RPMI8226 (cell line): ENCODE data around the gene GLIPR1L1.

ENCODE experiments used
- DNase-seq: peaks from one replicate; pipeline ENCODE4 v3.0.0-alpha.2; 2015

GLIPR1L1 gene

DNA sequence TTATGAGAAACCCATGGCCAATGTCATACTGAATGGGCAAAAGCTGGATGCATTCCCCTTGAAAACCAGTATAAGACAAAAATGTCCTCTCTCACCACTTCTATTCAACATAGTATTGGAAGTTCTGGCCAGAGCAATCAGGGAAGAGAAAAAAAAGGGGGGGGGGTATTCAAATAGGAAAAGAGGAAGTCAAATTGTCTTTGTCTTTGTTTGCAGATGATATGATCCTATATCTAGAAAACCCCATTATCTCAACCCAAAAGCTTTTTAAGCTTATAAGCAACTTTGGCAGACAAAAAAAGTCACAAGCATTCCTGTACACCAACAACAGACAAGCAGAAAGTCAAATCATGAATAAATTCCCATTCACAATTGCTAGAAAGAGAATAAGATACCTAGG, 19.5 kb downstream of the GLIPR1L1 start:
- DNase-seq = no peak

DNA sequence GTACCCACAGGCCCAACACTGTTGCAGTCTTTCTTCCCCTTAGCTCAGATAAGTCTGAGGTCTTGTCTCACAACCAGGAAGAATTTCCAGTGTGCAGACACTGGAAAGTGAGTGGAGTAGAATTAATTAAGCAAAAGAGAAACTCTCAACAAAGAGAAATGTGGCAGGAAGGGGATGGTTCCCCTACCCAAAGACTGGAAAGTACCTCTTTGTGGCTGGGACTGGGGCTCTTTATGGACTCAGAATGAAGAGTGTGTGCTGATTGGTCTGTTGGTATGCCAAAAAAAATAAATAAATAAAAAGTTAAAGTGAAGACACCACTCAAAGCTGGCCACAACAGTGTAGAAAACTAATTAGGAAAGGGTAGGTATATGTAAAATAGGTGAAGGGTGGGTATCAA, 26.4 kb downstream of the GLIPR1L1 start:
- no peak for DNase-seq

DNA sequence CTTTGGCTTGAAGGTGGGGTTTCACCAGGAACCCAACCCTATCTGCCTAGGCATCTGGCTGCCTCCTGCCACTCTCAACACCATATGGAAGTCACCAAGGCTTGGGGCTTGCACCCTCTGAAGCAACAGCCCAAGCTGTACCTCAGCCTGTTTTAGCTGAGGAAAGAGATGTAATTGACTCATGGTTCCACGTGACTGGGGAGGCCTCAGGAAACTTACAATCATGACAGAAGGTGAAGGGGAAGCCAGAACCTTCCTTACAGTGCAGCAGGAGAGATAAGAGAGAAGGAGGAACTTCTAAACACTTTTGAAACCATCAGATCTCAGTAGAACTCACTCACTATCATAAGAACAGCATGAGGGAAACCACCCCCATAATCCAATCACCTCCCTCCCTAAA, 26.9 kb downstream of the GLIPR1L1 start:
- DNase-seq = no peak

DNA sequence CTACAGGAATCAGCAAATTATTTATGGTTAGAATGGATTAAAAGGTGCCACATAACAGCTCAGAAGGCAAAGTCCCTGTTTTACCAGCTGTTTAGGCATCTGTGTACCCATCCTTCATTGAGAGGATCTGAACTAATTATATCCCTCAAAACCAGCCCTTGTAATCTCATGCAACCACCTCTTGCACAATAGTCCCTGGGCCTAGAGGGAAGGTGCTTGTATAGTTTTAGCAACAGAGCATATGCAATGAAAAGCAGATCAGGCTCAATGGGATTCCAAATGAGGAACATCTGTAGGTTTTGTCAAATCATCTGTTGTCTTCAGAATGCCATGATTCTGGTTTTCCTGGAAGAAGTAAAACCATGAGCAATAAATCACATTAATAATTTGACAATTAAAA, 30.4 kb downstream of the GLIPR1L1 start:
- DNase-seq = no peak

DNA sequence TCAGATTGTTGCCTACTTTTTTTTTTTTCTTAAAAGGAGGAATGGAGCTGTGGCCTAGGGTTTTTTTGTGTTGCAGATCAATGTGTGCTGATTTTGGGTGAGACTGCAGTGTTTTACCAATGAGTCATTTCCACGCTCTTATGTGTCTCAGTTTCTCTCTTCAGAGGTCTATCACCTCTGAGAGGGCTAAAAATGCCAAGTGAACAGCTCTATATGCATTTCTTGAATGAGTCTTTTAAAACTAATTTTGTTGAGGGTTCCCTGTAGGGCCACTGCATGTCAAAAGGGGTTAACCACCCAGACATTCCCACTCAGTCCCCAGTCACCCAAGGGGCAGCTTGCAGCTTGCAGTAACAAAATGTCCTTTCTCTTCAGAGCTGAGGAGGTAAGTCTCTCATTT, 32.2 kb downstream of the GLIPR1L1 start:
- no peak for DNase-seq

DNA sequence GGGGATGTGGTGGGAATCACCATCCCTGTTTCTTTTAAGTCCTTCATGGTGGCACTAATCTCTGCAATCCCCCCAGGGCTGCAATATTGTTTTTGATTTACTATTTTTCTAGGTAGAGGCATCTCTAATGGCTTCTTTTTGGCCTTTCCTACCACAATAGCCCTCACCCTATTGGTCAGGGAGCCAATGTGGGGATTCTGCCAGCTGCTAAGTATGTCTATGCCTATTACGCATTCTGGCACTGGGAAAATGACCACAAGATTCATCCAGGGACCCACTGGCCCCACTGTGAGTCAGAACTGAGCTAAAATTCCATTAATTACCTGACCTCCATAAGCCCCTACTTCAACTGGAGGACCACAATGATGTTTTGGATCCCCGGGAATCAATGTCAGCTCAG, 40.5 kb downstream of the GLIPR1L1 start:
- no peak for DNase-seq

DNA sequence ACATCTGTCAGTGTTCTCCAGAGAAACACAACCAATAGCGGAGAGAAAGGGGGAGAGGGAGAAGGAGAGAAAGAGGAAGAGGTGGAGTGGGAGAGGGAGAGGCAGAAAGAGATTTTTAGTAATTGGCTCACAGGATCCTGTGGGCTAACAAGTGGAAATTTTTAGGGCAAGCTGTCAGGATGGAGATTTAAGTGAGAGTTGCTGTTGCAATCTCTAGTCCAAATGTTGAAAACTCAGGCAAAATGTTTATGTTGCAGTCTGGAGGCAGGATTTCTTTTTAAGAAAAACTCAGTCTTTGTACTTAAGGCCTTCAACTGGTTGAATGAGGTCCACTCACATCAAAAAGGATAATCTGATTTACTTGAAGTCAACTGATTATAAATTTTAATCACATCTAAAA, 43.9 kb downstream of the GLIPR1L1 start:
- DNase-seq = no peak

DNA sequence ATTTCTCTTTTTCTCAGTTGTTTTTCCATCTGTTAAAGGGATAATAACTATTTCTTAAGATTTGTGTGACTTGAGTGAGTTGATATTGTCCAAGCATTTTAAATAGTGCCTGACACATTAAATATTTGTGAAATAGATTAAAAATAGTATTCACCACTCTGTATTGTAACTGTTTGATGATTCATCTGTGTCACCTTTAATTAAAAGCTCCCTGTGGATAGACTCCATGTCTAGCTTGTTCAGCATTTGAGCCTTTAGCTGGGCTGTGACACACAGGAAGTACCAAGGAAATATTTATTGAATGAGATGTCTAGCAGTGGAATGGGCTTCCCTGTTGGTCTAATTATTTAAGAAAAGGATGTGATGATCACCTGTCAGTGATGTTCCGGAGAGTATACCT, 54.6 kb downstream of the GLIPR1L1 start:
- DNase-seq = peak; percentile 7

DNA sequence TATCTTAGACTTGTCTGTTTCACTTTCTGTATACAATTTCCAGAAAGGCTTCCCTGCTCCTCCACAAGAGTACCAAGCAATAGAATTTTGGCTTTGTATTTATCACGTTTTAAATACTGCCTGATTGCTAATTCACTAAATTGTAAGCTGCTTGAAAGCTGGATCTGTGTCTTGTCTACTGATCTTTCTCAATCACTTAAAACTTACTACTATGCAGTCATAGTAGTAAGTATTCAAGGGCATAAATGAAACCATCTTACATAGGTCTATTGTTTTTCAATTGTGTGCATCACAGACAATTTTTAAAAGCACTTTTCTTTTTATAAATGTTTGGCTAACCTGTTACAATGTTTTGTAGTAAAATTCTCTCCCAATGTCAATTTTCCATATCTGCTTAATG, 55.2 kb downstream of the GLIPR1L1 start:
- no peak for DNase-seq

DNA sequence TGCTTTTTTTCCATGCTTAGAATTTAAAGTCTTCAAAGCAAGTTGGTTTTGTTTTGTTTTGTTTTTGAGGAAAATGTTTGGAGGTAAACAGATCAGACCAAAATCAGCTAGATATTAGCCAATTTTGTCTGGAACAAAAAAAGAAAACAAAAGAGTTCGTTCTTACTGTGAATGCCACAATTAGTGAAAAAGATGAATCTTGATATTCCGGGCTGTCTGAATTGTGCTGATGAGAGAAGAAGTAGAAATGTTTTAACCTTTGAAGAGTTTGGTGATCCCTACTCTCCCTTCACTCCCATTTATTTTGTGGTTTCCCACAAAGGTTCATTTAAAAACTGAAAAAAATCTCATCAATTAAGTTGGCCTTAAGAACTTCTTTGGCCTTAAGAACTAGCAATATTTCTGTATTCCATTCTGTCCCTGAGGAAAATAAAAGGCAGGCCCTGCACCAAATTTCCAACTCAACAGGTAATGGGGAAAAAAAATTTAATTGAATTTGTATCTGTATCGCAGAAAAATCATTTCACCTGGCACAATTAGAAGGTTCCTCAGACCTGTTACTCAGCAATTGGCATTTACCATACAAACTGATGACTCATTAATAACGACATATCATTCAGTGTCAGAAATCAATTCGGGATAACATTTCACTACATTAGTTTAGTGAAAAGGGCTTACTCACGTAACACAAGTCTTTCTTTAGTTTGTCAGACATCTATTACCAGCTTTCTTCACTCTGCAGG, 55.9 kb downstream of the GLIPR1L1 start:
- no peak for DNase-seq

DNA sequence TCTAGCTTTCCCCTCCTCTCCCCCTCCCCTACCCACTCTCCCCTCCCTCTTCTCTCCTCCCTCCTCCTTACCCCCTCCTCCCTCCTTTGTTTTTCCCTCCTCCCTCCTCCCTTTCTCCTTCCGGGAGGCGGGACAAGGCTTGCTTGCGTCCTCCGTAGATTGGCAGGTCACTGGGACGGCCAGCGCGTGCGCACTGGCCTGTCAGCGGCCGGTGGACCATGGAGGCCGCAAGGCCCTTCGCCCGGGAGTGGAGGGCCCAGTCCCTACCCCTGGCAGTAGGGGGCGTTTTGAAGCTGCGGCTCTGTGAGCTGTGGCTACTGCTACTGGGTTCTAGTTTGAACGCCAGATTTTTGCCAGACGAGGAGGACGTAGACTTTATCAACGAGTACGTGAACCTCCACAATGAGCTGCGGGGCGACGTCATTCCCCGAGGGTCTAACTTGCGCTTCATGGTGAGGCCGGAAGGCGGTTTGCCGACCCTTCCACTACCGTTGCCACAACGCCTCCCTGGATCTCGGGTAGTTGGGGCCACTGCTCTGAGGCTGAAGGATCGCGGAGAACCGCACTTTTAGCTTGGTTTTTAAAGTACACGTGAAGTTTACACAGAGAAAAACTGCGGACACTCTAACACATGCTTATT, 56.5 kb downstream of the GLIPR1L1 start, which contains the start of gene GLIPR1L2:
Gene GLIPR1L2 (plus strand): TSS at position 191 of the 640 bp plus-strand sequence. CDS start 28 bp downstream, at position 219.
- DNase-seq = peak; percentile 96

DNA sequence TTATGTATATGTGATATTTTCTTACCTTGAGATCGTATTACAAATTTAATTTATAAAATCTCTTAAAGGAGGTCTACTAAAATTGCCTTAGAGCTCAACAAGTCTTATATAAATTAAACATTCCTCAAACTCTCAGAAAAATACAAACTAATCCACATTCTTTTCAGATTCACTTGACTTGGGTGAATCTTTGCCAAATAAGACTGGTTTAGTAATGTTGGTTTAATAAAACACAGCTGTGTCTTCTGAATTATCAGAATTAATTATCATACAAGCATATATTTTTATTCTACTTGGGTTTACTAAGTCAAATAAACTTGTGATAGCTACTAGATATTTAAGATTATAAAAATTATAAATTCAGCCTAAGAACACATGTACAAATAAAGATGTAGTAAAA, 69.8 kb downstream of the GLIPR1L1 start:
- no peak for DNase-seq

DNA sequence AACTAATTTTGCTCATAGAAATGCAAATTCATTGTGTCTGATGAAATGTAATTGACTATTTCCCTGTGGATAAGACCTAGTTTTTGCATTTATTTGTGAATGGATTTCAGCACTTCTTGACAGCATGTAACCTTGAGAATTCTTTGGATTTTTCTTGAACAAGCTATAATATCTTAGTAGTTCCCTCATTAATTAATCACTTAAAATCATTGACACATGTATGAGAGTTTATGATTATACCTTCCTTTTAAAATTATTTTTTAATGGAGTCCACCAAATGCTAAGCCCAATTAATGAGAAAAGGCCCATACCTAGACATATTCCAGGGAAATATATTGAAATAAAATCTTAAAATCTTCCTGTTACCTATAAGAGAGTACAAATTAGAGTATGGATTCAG, 73.2 kb downstream of the GLIPR1L1 start:
- no peak for DNase-seq

DNA sequence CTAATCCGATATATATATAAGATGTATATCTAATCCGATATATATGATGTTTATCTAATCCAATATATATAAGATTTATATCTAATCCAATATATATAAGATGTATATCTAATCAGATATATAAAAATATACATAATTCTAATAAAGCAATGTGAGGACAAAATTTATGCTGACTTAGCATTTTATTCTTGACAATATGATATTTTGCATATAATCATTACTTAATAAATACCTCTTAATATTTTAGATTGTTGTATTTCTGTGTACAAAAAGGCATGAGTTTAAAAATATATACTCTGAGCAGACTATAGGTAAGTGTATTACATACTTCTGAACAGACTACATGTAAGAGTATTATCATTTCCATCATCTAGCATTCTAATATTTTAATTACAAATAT, 75.4 kb downstream of the GLIPR1L1 start:
- no peak for DNase-seq

DNA sequence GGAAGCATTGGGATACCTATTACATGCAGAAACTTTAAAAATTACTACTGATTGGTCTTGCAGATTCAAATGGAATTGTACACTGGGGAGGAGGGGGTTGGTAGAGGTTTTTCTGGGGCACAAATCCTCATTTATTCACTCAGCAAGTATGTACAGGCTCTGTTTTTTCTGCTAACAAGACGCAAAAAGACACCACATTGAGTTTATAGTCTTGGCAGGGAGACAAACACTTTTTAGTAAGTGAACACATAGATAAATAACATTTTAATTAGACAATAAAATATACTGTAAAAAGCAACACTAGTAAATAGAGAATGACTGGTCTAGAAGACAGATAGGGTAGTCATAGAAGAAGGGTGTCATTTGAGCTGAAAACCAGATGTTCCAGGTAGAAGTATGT, 80.2 kb downstream of the GLIPR1L1 start:
- DNase-seq = no peak

DNA sequence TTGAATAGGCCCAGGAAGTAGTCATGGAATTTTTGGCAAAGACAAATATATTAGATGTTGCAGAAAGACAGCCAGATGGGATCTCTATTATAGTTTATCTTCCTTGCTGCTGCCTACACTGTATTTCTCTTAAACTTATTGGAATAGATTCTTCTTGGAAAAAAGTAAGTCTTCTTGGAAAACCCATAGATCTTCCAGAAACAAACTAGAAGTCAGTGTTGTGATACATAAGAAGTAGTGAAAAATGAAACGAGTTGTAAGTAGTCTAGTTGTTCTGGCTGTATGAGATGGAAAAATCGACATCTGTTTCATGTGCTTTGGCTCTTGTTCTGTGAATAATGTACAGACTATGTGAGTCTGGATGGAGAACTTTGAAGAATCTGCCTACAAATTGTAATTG, 85.4 kb downstream of the GLIPR1L1 start:
- DNase-seq = no peak
